Stomach (tissue), 4 donors: ENCODE results near the gene COG6.

Source experiments
- CTCF ChIP-seq, 7 experiments: fragments of 450-650 bp in 4 of 7; fragments of 200-600 bp in 3 of 7; sonication (generic) in 3 of 7; IDR thresholded peaks; one replicate each; pipeline ENCODE4 v1.5.1; 2016 to 2019; ENCODE audit warnings: antibody characterized with exemption in 7 of 7, control low read depth in 2 of 7, mild to moderate bottlenecking in 1 of 7
- EP300 ChIP-seq: sonication (generic); formaldehyde crosslinking; IDR thresholded peaks from one replicate; pipeline ENCODE4 v1.6.1; 2017; ENCODE audit warnings: antibody characterized with exemption
- POLR2AphosphoS5 ChIP-seq, 3 donors: sonication (generic); formaldehyde crosslinking; IDR thresholded peaks; one replicate each; pipeline ENCODE4 v1.6.1; 2016; ENCODE audit warnings: antibody characterized with exemption in 3 of 3

DNA sequence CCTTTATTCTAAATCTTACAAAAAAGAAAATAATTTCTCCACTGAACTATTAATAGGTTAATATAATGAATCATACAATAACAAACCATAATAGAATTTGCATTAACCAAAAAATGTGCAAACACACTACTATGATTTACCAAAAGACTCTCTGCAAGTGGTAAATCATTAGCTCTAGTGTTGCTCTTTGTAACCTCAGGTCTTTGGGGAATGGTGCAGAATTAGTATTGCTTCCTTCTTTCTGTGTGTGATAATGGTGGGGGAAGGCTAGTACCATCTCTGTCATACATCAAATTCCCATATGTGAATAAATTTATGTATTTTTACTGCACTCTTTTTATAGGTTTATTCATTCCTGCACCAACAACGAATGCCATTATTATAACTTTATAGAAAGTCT lies 105.1 kb downstream of the COG6 start:
- no peak for TF ChIP-seq CTCF (IDR thresholded peaks at IDR 0.05)
- no peak for TF ChIP-seq EP300
- TF ChIP-seq POLR2AphosphoS5 (IDR thresholded peaks at IDR 0.05), result no peak
